Osteoblast (primary cell): Measurements from ENCODE around the gene PTH2. TPM values are rescaled to one million over a fixed set of nuclear protein-coding genes. Genes with fewer than 3 reads are reported as not detected.

Experiments
- DNase-seq: peaks from one replicate; pipeline ENCODE4 v3.0.0; 2011; ENCODE audit warnings: low spot score, mixed read lengths; ENCODE audit not compliant: insufficient read length; ENCODE audit errors: missing footprints
- H2AFZ ChIP-seq: 2 replicates; pipeline ENCODE4 v1.6.0; 2011; ENCODE audit warnings: mild to moderate bottlenecking, low read length
- H3K27ac ChIP-seq: 2 replicates; pipeline ENCODE4 v1.5.1; 2011; ENCODE audit warnings: mild to moderate bottlenecking, low read depth, low read length, moderate library complexity
- H3K27me3 ChIP-seq: 2 replicates; pipeline ENCODE4 v1.6.0; 2012; ENCODE audit warnings: mild to moderate bottlenecking, control low read depth, inconsistent platforms, low read length, moderate library complexity; ENCODE audit not compliant: insufficient read depth
- H3K36me3 ChIP-seq: 2 replicates; pipeline ENCODE4 v1.5.1; 2011; ENCODE audit warnings: mild to moderate bottlenecking, low read length, control low read depth, moderate library complexity; ENCODE audit not compliant: insufficient read depth
- H3K4me1 ChIP-seq: 2 replicates; pipeline ENCODE4 v1.5.1; 2011; ENCODE audit warnings: mild to moderate bottlenecking, low read length, control low read depth, moderate library complexity; ENCODE audit not compliant: insufficient read depth
- H3K4me2 ChIP-seq: 2 replicates; pipeline ENCODE4 v1.6.0; 2011; ENCODE audit warnings: mild to moderate bottlenecking, low read length; ENCODE audit not compliant: insufficient read depth
- H3K4me3 ChIP-seq: fragments of 200-600 bp; sonication (generic); 3 replicates; pipeline ENCODE4 v1.5.1; 2012; ENCODE audit warnings: mild to moderate bottlenecking, low read length, inconsistent platforms; ENCODE audit not compliant: insufficient read depth
- H3K79me2 ChIP-seq: 2 replicates; pipeline ENCODE4 v1.6.0; 2012; ENCODE audit warnings: mild to moderate bottlenecking, low read length, control low read depth, inconsistent platforms; ENCODE audit not compliant: insufficient read depth
- H3K9me3 ChIP-seq: 2 replicates; pipeline ENCODE4 v1.5.1; 2011; ENCODE audit warnings: low read depth, low read length, control low read depth
- H4K20me1 ChIP-seq: 2 replicates; pipeline ENCODE4 v1.6.0; 2012; ENCODE audit warnings: mild to moderate bottlenecking, low read length, control low read depth; ENCODE audit not compliant: insufficient read depth
- total RNA-seq: library from RNA; depleted of rRNA; stranded (reverse); fragments of >200 nt; gene quantifications from 2 replicates; pipeline ENCODE4 v1.2.3, GENCODE V29; 2012
- TF ChIP-seq, protein P1 (sequence below): IDR thresholded peaks from 2 replicates; pipeline ENCODE4 v1.5.1; 2011; ENCODE audit warnings: mild to moderate bottlenecking, low read depth, low read length, moderate library complexity; ENCODE audit errors: extremely low read depth

The PTH2 gene
- total RNA-seq, 1 donor: not detected

- peak; percentile 76 for DNase-seq
- Histone ChIP-seq H3K27ac (no peak overlapping the region), H2AFZ (no peak overlapping the region), H3K4me2 (no peak overlapping the region), H3K27me3 (peaks cover 34% of the 10 kb centered on the region), H3K9me3 (no peaks in the 10 kb centered on the region), H3K36me3 (no peaks in the 10 kb centered on the region), H4K20me1 (no peaks in the 10 kb centered on the region), H3K4me3 (no peak overlapping the region), H3K79me2 (no peaks in the 10 kb centered on the region), H3K4me1 (peaks cover 12% of the 10 kb centered on the region)
- TF ChIP-seq, protein P1, sequence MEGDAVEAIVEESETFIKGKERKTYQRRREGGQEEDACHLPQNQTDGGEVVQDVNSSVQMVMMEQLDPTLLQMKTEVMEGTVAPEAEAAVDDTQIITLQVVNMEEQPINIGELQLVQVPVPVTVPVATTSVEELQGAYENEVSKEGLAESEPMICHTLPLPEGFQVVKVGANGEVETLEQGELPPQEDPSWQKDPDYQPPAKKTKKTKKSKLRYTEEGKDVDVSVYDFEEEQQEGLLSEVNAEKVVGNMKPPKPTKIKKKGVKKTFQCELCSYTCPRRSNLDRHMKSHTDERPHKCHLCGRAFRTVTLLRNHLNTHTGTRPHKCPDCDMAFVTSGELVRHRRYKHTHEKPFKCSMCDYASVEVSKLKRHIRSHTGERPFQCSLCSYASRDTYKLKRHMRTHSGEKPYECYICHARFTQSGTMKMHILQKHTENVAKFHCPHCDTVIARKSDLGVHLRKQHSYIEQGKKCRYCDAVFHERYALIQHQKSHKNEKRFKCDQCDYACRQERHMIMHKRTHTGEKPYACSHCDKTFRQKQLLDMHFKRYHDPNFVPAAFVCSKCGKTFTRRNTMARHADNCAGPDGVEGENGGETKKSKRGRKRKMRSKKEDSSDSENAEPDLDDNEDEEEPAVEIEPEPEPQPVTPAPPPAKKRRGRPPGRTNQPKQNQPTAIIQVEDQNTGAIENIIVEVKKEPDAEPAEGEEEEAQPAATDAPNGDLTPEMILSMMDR: no peak
Observed at GRCh38 chr19:49415810-49416200, 7.4 kb downstream of the PTH2 start.

GRCh38 chr19:49415102-49415809 is 8.0 kb downstream of the PTH2 start:
- Histone ChIP-seq H3K36me3 (no peaks in the 10 kb centered on the region), H3K27me3 (peaks cover 29% of the 10 kb centered on the region), H2AFZ (peak overlapping the region; percentile 66), H3K4me2 (peak overlapping the region; percentile 27), H3K27ac (peak overlapping the region; percentile 27), H3K79me2 (no peaks in the 10 kb centered on the region), H3K4me3 (no peak overlapping the region), H3K4me1 (peaks cover 12% of the 10 kb centered on the region), H3K9me3 (no peaks in the 10 kb centered on the region), H4K20me1 (no peaks in the 10 kb centered on the region)
- TF ChIP-seq, protein P1: no peak
- DNase-seq: peak; percentile 97

- Histone ChIP-seq H3K4me3 (no peak overlapping the region), H3K79me2 (no peaks in the 10 kb centered on the region), H3K27ac (no peak overlapping the region), H3K36me3 (no peaks in the 10 kb centered on the region), H3K4me2 (no peak overlapping the region), H3K4me1 (peaks cover 12% of the 10 kb centered on the region), H3K27me3 (peaks cover 19% of the 10 kb centered on the region), H3K9me3 (no peaks in the 10 kb centered on the region), H2AFZ (no peak overlapping the region), H4K20me1 (no peaks in the 10 kb centered on the region)
- peak; percentile 41 for DNase-seq
- TF ChIP-seq, protein P1: no peak
Observed at GRCh38 chr19:49414256-49414655, 9.0 kb downstream of the PTH2 start.

DNA sequence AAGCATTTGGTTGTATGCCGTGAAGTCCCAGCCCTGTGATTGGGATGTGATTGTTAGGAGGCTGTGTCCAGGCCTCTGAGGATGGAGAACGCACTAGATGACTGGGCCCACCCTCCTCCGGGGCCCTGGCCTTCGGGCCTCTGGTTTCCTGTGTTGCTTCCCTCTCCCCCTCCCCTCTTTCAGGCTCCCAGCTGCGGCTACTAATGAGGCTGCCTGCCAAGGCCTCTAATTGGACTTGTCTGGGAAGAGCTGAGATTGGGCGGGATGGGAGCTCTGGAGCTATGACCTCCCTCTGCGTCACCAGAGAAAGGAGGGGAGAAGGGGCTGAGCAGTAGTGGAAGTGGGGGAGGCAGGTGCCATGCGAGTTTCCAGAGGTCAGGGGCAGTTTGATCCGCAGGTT is 9.9 kb downstream of the PTH2 start:
- peaks cover 11% of the 10 kb centered on the region for H3K27me3 ChIP-seq
- H4K20me1 ChIP-seq: no peaks in the 10 kb centered on the region
- TF ChIP-seq, protein P1: no peak
- H3K36me3 ChIP-seq: no peaks in the 10 kb centered on the region
- H3K4me1 ChIP-seq: peaks cover 12% of the 10 kb centered on the region
- H3K79me2 ChIP-seq: no peaks in the 10 kb centered on the region
- no peak overlapping the region for H3K4me3 ChIP-seq
- H3K4me2 ChIP-seq: no peak overlapping the region
- no peak overlapping the region for H3K27ac ChIP-seq
- no peaks in the 10 kb centered on the region for H3K9me3 ChIP-seq
- peak overlapping the region; percentile 29 for H2AFZ ChIP-seq
- peak; percentile 80 for DNase-seq
